ENCODE measurements around the gene TRNP1.

DNA sequence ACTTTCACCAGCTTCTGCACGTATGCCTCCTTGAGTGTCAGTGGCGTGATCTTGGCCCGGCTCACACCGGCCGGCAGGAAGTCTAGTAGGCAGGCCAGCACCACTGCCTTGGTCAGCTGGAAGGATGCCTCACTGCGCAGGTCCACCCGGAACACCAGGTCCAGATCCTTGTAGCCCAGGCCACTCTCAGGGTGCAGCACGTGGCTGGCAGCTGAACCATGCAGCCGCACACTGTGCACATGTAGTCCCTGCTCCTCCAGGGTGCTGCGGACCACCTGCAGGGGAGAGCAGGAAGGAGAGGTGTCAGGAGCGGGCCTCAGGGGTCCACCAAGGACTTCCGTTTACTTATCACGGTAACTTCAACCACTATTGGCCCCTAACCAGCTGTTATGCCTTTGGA, 13.2 kb downstream of the TRNP1 start:
- TF ChIP-seq, protein P1, sequence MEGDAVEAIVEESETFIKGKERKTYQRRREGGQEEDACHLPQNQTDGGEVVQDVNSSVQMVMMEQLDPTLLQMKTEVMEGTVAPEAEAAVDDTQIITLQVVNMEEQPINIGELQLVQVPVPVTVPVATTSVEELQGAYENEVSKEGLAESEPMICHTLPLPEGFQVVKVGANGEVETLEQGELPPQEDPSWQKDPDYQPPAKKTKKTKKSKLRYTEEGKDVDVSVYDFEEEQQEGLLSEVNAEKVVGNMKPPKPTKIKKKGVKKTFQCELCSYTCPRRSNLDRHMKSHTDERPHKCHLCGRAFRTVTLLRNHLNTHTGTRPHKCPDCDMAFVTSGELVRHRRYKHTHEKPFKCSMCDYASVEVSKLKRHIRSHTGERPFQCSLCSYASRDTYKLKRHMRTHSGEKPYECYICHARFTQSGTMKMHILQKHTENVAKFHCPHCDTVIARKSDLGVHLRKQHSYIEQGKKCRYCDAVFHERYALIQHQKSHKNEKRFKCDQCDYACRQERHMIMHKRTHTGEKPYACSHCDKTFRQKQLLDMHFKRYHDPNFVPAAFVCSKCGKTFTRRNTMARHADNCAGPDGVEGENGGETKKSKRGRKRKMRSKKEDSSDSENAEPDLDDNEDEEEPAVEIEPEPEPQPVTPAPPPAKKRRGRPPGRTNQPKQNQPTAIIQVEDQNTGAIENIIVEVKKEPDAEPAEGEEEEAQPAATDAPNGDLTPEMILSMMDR (IDR thresholded peaks at IDR 0.05; ENCODE audit: low read depth, low read length, missing input control), result no peak
- TF ChIP-seq TAF1 (conservative IDR thresholded peaks at IDR 0.05) (no peak), RAD21 (IDR thresholded peaks at IDR 0.05) (no peak), YY1 (IDR thresholded peaks at IDR 0.05) (no peak), RXRA (IDR thresholded peaks at IDR 0.05) (no peak), EGR1 (IDR thresholded peaks at IDR 0.05; ENCODE audit: low read depth in 2 of 2) (no peak), HNF4G (IDR thresholded peaks at IDR 0.05) (no peak), FOXA1 (IDR thresholded peaks at IDR 0.05) (no peak), GABPA (IDR thresholded peaks at IDR 0.05 in 1 of 2, conservative IDR thresholded peaks at IDR 0.05 in 1 of 2) (no peak), SP1 (IDR thresholded peaks at IDR 0.05) (no peak)
- TF ChIP-seq, protein P2, sequence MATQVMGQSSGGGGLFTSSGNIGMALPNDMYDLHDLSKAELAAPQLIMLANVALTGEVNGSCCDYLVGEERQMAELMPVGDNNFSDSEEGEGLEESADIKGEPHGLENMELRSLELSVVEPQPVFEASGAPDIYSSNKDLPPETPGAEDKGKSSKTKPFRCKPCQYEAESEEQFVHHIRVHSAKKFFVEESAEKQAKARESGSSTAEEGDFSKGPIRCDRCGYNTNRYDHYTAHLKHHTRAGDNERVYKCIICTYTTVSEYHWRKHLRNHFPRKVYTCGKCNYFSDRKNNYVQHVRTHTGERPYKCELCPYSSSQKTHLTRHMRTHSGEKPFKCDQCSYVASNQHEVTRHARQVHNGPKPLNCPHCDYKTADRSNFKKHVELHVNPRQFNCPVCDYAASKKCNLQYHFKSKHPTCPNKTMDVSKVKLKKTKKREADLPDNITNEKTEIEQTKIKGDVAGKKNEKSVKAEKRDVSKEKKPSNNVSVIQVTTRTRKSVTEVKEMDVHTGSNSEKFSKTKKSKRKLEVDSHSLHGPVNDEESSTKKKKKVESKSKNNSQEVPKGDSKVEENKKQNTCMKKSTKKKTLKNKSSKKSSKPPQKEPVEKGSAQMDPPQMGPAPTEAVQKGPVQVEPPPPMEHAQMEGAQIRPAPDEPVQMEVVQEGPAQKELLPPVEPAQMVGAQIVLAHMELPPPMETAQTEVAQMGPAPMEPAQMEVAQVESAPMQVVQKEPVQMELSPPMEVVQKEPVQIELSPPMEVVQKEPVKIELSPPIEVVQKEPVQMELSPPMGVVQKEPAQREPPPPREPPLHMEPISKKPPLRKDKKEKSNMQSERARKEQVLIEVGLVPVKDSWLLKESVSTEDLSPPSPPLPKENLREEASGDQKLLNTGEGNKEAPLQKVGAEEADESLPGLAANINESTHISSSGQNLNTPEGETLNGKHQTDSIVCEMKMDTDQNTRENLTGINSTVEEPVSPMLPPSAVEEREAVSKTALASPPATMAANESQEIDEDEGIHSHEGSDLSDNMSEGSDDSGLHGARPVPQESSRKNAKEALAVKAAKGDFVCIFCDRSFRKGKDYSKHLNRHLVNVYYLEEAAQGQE (IDR thresholded peaks at IDR 0.05), result no peak
- TF ChIP-seq, protein P3, sequence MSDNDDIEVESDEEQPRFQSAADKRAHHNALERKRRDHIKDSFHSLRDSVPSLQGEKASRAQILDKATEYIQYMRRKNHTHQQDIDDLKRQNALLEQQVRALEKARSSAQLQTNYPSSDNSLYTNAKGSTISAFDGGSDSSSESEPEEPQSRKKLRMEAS (IDR thresholded peaks at IDR 0.05), result no peak
- TF ChIP-seq, protein P4, sequence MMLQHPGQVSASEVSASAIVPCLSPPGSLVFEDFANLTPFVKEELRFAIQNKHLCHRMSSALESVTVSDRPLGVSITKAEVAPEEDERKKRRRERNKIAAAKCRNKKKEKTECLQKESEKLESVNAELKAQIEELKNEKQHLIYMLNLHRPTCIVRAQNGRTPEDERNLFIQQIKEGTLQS (IDR thresholded peaks at IDR 0.05), result no peak
